ENCODE results near the gene NHSL2.

DNA sequence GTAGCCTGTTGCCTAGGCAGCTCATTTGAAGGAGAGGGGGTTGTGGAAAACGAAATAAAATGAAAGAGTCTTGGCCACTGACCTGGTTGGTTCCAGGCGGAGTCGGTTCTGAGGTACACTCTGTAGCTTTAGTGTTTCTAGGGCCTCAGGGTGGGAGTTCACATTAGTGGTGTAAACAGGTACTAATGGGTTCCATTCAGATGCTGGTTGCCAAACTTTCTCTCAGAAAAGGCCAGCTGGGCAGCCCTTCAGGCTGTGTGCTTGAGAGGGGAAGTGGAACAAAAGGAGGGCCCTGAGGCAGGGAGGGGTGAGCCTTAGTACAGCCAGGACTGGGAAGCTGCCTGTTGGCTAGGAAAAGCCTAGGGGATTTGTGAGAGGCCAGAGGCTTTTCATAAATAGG is 24.8 kb downstream of the NHSL2 start:
- TF ChIP-seq, protein P1, sequence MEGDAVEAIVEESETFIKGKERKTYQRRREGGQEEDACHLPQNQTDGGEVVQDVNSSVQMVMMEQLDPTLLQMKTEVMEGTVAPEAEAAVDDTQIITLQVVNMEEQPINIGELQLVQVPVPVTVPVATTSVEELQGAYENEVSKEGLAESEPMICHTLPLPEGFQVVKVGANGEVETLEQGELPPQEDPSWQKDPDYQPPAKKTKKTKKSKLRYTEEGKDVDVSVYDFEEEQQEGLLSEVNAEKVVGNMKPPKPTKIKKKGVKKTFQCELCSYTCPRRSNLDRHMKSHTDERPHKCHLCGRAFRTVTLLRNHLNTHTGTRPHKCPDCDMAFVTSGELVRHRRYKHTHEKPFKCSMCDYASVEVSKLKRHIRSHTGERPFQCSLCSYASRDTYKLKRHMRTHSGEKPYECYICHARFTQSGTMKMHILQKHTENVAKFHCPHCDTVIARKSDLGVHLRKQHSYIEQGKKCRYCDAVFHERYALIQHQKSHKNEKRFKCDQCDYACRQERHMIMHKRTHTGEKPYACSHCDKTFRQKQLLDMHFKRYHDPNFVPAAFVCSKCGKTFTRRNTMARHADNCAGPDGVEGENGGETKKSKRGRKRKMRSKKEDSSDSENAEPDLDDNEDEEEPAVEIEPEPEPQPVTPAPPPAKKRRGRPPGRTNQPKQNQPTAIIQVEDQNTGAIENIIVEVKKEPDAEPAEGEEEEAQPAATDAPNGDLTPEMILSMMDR (IDR thresholded peaks at IDR 0.05) = no peak
- TF ChIP-seq POLR2A (IDR thresholded peaks at IDR 0.05; ENCODE audit: low read depth) = no peak
- TF ChIP-seq POLR2AphosphoS5 (IDR thresholded peaks at IDR 0.05) = no peak

Measured in esophagus muscularis mucosa (tissue), 3 donors.